Neural progenitor cell (in vitro differentiated cells): Measurements from ENCODE around the gene TSPEAR.

ENCODE experiments used
- EZH2phosphoT487 ChIP-seq: fragments of 200-600 bp; sonication (generic); IDR thresholded peaks from 2 replicates; pipeline ENCODE4 v1.6.1; 2017; ENCODE audit warnings: antibody characterized with exemption
- TF ChIP-seq, protein P1 (sequence below): fragments of 200-600 bp; sonication (generic); IDR thresholded peaks from 2 replicates; pipeline ENCODE4 v1.5.1; 2017; ENCODE audit warnings: antibody characterized with exemption, mild to moderate bottlenecking

DNA sequence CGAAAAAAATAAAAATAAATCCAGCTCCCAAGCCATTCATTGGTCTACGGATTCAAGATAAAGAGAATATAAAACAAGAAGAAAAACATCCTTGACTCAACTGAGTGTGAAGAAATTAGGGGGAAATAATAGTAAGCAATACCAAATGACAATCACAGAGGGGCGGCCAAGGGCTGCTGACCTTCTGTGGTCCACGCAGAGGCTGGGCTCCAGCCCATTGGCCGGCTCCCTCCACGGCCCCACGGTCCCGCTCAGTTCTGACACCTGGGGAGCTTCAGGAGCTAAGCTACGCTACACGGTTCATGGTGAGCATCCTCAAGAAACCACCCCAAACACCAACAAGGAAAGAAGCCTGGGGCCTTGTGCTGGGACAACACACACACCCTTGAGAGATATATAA, 14.8 kb downstream of the TSPEAR start:
- TF ChIP-seq, protein P1, sequence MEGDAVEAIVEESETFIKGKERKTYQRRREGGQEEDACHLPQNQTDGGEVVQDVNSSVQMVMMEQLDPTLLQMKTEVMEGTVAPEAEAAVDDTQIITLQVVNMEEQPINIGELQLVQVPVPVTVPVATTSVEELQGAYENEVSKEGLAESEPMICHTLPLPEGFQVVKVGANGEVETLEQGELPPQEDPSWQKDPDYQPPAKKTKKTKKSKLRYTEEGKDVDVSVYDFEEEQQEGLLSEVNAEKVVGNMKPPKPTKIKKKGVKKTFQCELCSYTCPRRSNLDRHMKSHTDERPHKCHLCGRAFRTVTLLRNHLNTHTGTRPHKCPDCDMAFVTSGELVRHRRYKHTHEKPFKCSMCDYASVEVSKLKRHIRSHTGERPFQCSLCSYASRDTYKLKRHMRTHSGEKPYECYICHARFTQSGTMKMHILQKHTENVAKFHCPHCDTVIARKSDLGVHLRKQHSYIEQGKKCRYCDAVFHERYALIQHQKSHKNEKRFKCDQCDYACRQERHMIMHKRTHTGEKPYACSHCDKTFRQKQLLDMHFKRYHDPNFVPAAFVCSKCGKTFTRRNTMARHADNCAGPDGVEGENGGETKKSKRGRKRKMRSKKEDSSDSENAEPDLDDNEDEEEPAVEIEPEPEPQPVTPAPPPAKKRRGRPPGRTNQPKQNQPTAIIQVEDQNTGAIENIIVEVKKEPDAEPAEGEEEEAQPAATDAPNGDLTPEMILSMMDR = no peak
- TF ChIP-seq EZH2phosphoT487 = no peak
